H1 (cell line): ENCODE data around the gene CLEC18C. TPM values are rescaled to one million over a fixed set of nuclear protein-coding genes. Genes with fewer than 3 reads are reported as not detected.

Experiments
- CTCF ChIA-PET: fragments of 300-600 bp; sonication (Branson Sonifier 250); formaldehyde crosslinking; loops from one replicate; lab custom pipeline; 2021; ENCODE audit not compliant: partially characterized antibody; lab: Charles Lee
- POLR2A ChIA-PET: fragments of 300-600 bp; sonication (Branson Sonifier 250); formaldehyde crosslinking; loops from one replicate; lab custom pipeline; 2021; ENCODE audit warnings: inconsistent platforms; ENCODE audit not compliant: partially characterized antibody; lab: Charles Lee
- DNase-seq, 2 experiments: peaks; one replicate each; pipeline versions ENCODE4 v3.0.0 to v3.0.0-alpha.2; 2010 to 2022; ENCODE audit warnings: low spot score in 2 of 2, low read depth in 1 of 2, mixed read lengths in 1 of 2
- FAIRE-seq: peaks from 2 replicates; lab custom pipeline; 2011; peaks lifted over from hg19 to GRCh38; lab: Jason Lieb, UNC
- H2AFZ ChIP-seq: 2 replicates; pipeline ENCODE4 v1.8.1; 2012; ENCODE audit warnings: low read length, inconsistent platforms
- H2AK5ac ChIP-seq: 2 replicates; pipeline ENCODE4 v1.6.1; 2013; ENCODE audit warnings: low read depth, low read length
- H2BK120ac ChIP-seq: replicated peaks from 2 replicates; pipeline ENCODE3; 2013; ENCODE audit warnings: low read depth, low read length, inconsistent platforms
- H2BK12ac ChIP-seq: 2 replicates; pipeline ENCODE4 v1.6.1; 2013; ENCODE audit warnings: low read depth, low read length
- H2BK15ac ChIP-seq: 2 replicates; pipeline ENCODE4 v1.6.1; 2013; ENCODE audit warnings: low read length
- H2BK20ac ChIP-seq: 2 replicates; pipeline ENCODE4 v1.6.1; 2013; ENCODE audit warnings: low read length
- H2BK5ac ChIP-seq: 2 replicates; pipeline ENCODE4 v1.6.1; 2013; ENCODE audit warnings: low read depth, low read length
- H3K14ac ChIP-seq: 2 replicates; pipeline ENCODE4 v1.6.1; 2013; ENCODE audit warnings: inconsistent platforms; ENCODE audit not compliant: insufficient read length
- H3K18ac ChIP-seq: 2 replicates; pipeline ENCODE4 v1.6.1; 2013; ENCODE audit warnings: low read length; ENCODE audit errors: extremely low read depth
- H3K23ac ChIP-seq: 2 replicates; pipeline ENCODE4 v1.6.1; 2013; ENCODE audit warnings: inconsistent platforms; ENCODE audit not compliant: insufficient read length
- H3K23me2 ChIP-seq: 2 replicates; pipeline ENCODE4 v1.6.1; 2013; ENCODE audit warnings: low read depth, low read length
- H3K27ac ChIP-seq: 2 replicates; pipeline ENCODE4 v1.6.1; 2011; ENCODE audit warnings: low read depth, low read length, inconsistent platforms
- H3K27me3 ChIP-seq, 4 experiments: replicated peaks in 1 of 4; 1 replicate in 1 of 4; 2 replicates in 3 of 4; pipeline versions ENCODE4 v1.6.1 to v1.8.1; 2011 to 2013; ENCODE audit warnings: low read length in 3 of 4, mild to moderate bottlenecking in 3 of 4, inconsistent platforms in 2 of 4, mixed read lengths in 2 of 4, moderate library complexity in 1 of 4; ENCODE audit not compliant: control insufficient read depth in 3 of 4, insufficient read depth in 3 of 4; ENCODE audit errors: extremely low read depth in 1 of 4
- H3K36me3 ChIP-seq, 4 experiments: 2 replicates each; pipeline versions ENCODE4 v1.6.1 to v1.8.1; 2011 to 2013; ENCODE audit warnings: mild to moderate bottlenecking in 4 of 4, low read length in 3 of 4, moderate library complexity in 2 of 4, control low read depth in 1 of 4, inconsistent platforms in 1 of 4; ENCODE audit not compliant: insufficient read depth in 4 of 4, control insufficient read depth in 2 of 4
- H3K4ac ChIP-seq: replicated peaks from 2 replicates; pipeline ENCODE3; 2013; ENCODE audit warnings: low read length, low read depth, mixed read lengths, inconsistent platforms; ENCODE audit not compliant: insufficient read length
- H3K4me1 ChIP-seq, 4 experiments: replicated peaks in 1 of 4; 1 replicate in 1 of 4; 2 replicates in 3 of 4; pipeline versions ENCODE4 v1.6.1 to v1.8.1; 2011 to 2013; ENCODE audit warnings: low read length in 3 of 4, inconsistent platforms in 2 of 4, mixed read lengths in 1 of 4; ENCODE audit not compliant: insufficient read depth in 4 of 4, control insufficient read depth in 3 of 4
- H3K4me2 ChIP-seq, 2 experiments: 2 replicates each; pipeline versions ENCODE4 v1.6.1 to v1.8.1; 2011 to 2013; ENCODE audit warnings: low read depth in 2 of 2, low read length in 2 of 2, control low read depth in 1 of 2, inconsistent platforms in 1 of 2, mild to moderate bottlenecking in 1 of 2; ENCODE audit not compliant: insufficient read depth in 1 of 2
- H3K4me3 ChIP-seq, 4 experiments: fragments of 200-600, 300-600 bp in 1 of 4; sonication (generic), shearing (Covaris generic), sonication (Bioruptor Twin) in 1 of 4; 2 replicates each; pipeline versions ENCODE4 v1.5.1 to v1.8.1; 2011 to 2016; ENCODE audit warnings: low read length in 4 of 4, low read depth in 3 of 4, control low read depth in 2 of 4, inconsistent platforms in 2 of 4, mild to moderate bottlenecking in 2 of 4, mixed read lengths in 1 of 4, moderate library complexity in 1 of 4; ENCODE audit not compliant: insufficient read depth in 2 of 4; ENCODE audit errors: extremely low read depth in 1 of 4
- H3K56ac ChIP-seq: replicated peaks from 2 replicates; pipeline ENCODE3; 2013; ENCODE audit warnings: low read depth, mild to moderate bottlenecking, mixed read lengths, low read length, inconsistent platforms; ENCODE audit not compliant: insufficient read length
- H3K79me1 ChIP-seq: 2 replicates; pipeline ENCODE4 v1.6.1; 2013; ENCODE audit warnings: low read depth, low read length, control low read depth
- H3K79me2 ChIP-seq, 2 experiments: 2 replicates each; pipeline versions ENCODE4 v1.6.1 to v1.8.1; 2012 to 2013; ENCODE audit warnings: low read length in 2 of 2, mild to moderate bottlenecking in 2 of 2, inconsistent platforms in 1 of 2; ENCODE audit not compliant: insufficient read depth in 2 of 2, control insufficient read depth in 1 of 2
- H3K9ac ChIP-seq, 4 experiments: replicated peaks in 1 of 4; 1 replicate in 1 of 4; 2 replicates in 3 of 4; pipeline versions ENCODE4 v1.6.1 to v1.8.1; 2011 to 2013; ENCODE audit warnings: low read depth in 3 of 4, low read length in 3 of 4, control low read depth in 2 of 4, mild to moderate bottlenecking in 2 of 4, moderate library complexity in 2 of 4, inconsistent platforms in 1 of 4; ENCODE audit errors: extremely low read depth in 1 of 4
- H3K9me3 ChIP-seq, 2 experiments: 2 replicates each; pipeline versions ENCODE4 v1.6.1 to v1.8.1; 2012 to 2013; ENCODE audit warnings: mild to moderate bottlenecking in 2 of 2, moderate library complexity in 2 of 2, control low read depth in 1 of 2, inconsistent platforms in 1 of 2, low read depth in 1 of 2, low read length in 1 of 2, mixed read lengths in 1 of 2; ENCODE audit not compliant: insufficient read depth in 2 of 2
- H4K20me1 ChIP-seq, 2 experiments: replicated peaks in 1 of 2; 2 replicates each; pipeline versions ENCODE3 to v1.8.1; 2011 to 2013; ENCODE audit warnings: inconsistent platforms in 2 of 2, low read length in 2 of 2, mild to moderate bottlenecking in 1 of 2; ENCODE audit not compliant: insufficient read depth in 2 of 2, control insufficient read depth in 1 of 2
- H4K5ac ChIP-seq: 2 replicates; pipeline ENCODE4 v1.6.1; 2013; ENCODE audit warnings: low read length, low read depth, mixed read lengths, inconsistent platforms; ENCODE audit not compliant: insufficient read length
- H4K8ac ChIP-seq: 2 replicates; pipeline ENCODE4 v1.8.0; 2013; ENCODE audit warnings: mild to moderate bottlenecking, moderate library complexity, low read length, inconsistent platforms; ENCODE audit not compliant: insufficient read depth; ENCODE audit errors: extremely low read depth
- H4K91ac ChIP-seq: replicated peaks from 2 replicates; pipeline ENCODE3; 2013; ENCODE audit warnings: low read length, mixed read lengths, inconsistent platforms; ENCODE audit not compliant: insufficient read length
- JUN ChIP-seq: IDR thresholded peaks from 2 replicates; pipeline ENCODE4 v1.6.1; 2011; ENCODE audit warnings: low read depth, mild to moderate bottlenecking, improper control_type of control experiment, low read length
- POU5F1 ChIP-seq: IDR thresholded peaks from 2 replicates; pipeline ENCODE4 v1.6.1; 2011; ENCODE audit warnings: low read depth, mild to moderate bottlenecking, low read length, moderate library complexity
- RXRA ChIP-seq: IDR thresholded peaks from 2 replicates; pipeline ENCODE4 v1.6.1; 2011; ENCODE audit warnings: low read depth, mild to moderate bottlenecking, low read length, moderate library complexity; ENCODE audit not compliant: insufficient read depth
- SP2 ChIP-seq: IDR thresholded peaks from 2 replicates; pipeline ENCODE4 v1.6.1; 2012; ENCODE audit warnings: mild to moderate bottlenecking, low read length, inconsistent platforms
- WGBS, 2 experiments: shearing (Covaris generic) in 1 of 2; methylation state at CpG; one replicate each; pipeline versions ENCODE4 v1.1.6 to v1.1.7; 2013 to 2015; ENCODE audit warnings: low lambda C conversion rate in 2 of 2, mixed read lengths in 2 of 2, inconsistent platforms in 1 of 2, low coverage in 1 of 2, missing lambda C conversion rate in 1 of 2; ENCODE audit not compliant: insufficient replicate concordance in 2 of 2, insufficient coverage in 1 of 2, insufficient read length in 1 of 2; ENCODE audit errors: extremely low coverage in 1 of 2, missing lambda C conversion rate in 1 of 2; 5-methylcytosine and 5-hydroxymethylcytosine counted together
- polyA plus RNA-seq, 7 experiments: library from polyadenylated mRNA; depleted of rRNA in 3 of 7; stranded (reverse) in 5 of 7; unstranded in 2 of 7; fragments of >200 nt in 5 of 7; fragments of 200-250 nt in 2 of 7; gene quantifications; 1 replicate in 5 of 7; 2 replicates in 1 of 7; 4 replicates in 1 of 7; pipeline versions ENCODE4 v1.2.1 to v1.2.3, GENCODE V29; 2011 to 2013; ENCODE audit warnings: missing spikeins in 2 of 7, mixed read lengths in 2 of 7
- total RNA-seq: library from RNA; stranded (reverse); fragmentation: NEBNext Ultra II Directional; extraction: Animal tissue kit (Norgen Biotek cat#: 25700); gene quantifications from 2 replicates; pipeline ENCODE4 v1.2.1, GENCODE V29; 2021
- TF ChIP-seq, protein P1 (sequence below): IDR thresholded peaks from 2 replicates; pipeline ENCODE4 v1.6.1; 2012; ENCODE audit warnings: low read length, inconsistent platforms

Gene CLEC18C
- total and polyA plus RNA-seq, 2 of the 8 experiments (the other 6 are each of a cell fraction or from before 2014, with no cell fraction given): 0.11 TPM; not detected in 1

DNA sequence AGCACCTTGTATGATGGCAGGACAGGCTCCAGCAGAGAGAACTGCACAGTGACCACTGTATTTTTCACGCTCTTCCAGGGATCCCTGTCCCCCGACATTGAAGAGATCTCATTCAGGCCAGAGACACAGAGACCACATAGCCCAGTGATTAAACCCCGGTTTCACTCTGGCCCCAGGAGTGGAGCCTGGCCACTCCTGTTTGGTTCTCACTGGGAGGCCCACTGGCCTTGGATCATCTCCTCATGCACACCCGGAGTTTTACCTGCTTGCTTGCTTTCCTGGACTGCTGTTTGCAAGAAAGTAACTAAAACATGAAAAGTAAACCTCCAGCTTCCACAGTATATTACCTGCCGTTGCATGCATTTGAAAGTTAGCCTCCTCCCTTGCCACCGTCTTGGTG is 13.2 kb upstream of the CLEC18C start:
- no peak overlapping the region for H2AFZ ChIP-seq
- POLR2A ChIA-PET: interaction anchor here (1.2 to 2.8 kb wide), 2 partner anchors 8 to 91 kb away, joined by 3 to 14 read pairs; partner anchors contain the start of gene EXOSC6
- no peaks in the 10 kb centered on the region for H3K9me3 ChIP-seq
- H4K91ac ChIP-seq: no peak overlapping the region
- H2BK12ac ChIP-seq: no peak overlapping the region
- TF ChIP-seq, protein P1, sequence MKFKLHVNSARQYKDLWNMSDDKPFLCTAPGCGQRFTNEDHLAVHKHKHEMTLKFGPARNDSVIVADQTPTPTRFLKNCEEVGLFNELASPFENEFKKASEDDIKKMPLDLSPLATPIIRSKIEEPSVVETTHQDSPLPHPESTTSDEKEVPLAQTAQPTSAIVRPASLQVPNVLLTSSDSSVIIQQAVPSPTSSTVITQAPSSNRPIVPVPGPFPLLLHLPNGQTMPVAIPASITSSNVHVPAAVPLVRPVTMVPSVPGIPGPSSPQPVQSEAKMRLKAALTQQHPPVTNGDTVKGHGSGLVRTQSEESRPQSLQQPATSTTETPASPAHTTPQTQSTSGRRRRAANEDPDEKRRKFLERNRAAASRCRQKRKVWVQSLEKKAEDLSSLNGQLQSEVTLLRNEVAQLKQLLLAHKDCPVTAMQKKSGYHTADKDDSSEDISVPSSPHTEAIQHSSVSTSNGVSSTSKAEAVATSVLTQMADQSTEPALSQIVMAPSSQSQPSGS: no peak
- TF ChIP-seq POU5F1 (no peak), RXRA (no peak), JUN (no peak), SP2 (no peak)
- no peak overlapping the region for H4K5ac ChIP-seq
- H3K4me2 ChIP-seq: no peak overlapping the region
- no peak overlapping the region for H3K4me3 ChIP-seq
- CTCF ChIA-PET: interaction anchor here (2.5 to 3.0 kb wide), 3 partner anchors 10 to 107 kb away, joined by 10 to 14 read pairs (median 11); partner anchors contain the start of gene EXOSC6
- H3K79me2 ChIP-seq: no peaks in the 10 kb centered on the region
- H2BK5ac ChIP-seq: no peak overlapping the region
- no peaks in the 10 kb centered on the region for H3K27me3 ChIP-seq
- no peak overlapping the region for H2AK5ac ChIP-seq
- H4K20me1 ChIP-seq: peaks cover 0 to 7% of the 10 kb centered on the region in 2 experiments
- no peak overlapping the region for H3K27ac ChIP-seq
- no peak overlapping the region for H2BK15ac ChIP-seq
- no peak overlapping the region for H3K56ac ChIP-seq
- no peak overlapping the region for H3K14ac ChIP-seq
- no peak overlapping the region for H3K23ac ChIP-seq
- no peak overlapping the region for H2BK120ac ChIP-seq
- H3K9ac ChIP-seq: no peak overlapping the region
- H3K4me1 ChIP-seq: no peaks in the 10 kb centered on the region
- H3K36me3 ChIP-seq: peaks cover 24 to 65% (median 45%) of the 10 kb centered on the region in 4 experiments
- WGBS, 2 experiments: 88% methylated on average over 6 of the region's 6 CpGs; no CpG with 5 or more reads in 1 of the 2 experiments
- no peak overlapping the region for H4K8ac ChIP-seq
- H3K18ac ChIP-seq: no peak overlapping the region
- H3K79me1 ChIP-seq: no peaks in the 10 kb centered on the region
- no peak for DNase-seq
- no peak overlapping the region for H3K4ac ChIP-seq
- no peak overlapping the region for H2BK20ac ChIP-seq
- FAIRE-seq: no peak
- H3K23me2 ChIP-seq: no peaks in the 10 kb centered on the region; the same call in 1 of the 2 replicates
